Stimulated activated CD4-positive, alpha-beta T cell treated with anti-CD3 and anti-CD28 coated beads, Interleukin-15, amount 100 ng/mL, for 48 hours (primary cell): Measurements from ENCODE around the gene BRD7.
A peak's percentile ranks its signal among the peaks of the same experiment; 100 is the strongest.

Experiments used
- DNase-seq, 2 donors: peaks; one replicate each; pipeline ENCODE4 v3.0.0-alpha.2; 2020; ENCODE audit warnings: low read depth in 2 of 2

Gene BRD7

GRCh38 chr16:50273888-50274325 lies 94.9 kb downstream of the BRD7 start:
- peak in 1 of 2 donors; percentile 44 for DNase-seq

DNA sequence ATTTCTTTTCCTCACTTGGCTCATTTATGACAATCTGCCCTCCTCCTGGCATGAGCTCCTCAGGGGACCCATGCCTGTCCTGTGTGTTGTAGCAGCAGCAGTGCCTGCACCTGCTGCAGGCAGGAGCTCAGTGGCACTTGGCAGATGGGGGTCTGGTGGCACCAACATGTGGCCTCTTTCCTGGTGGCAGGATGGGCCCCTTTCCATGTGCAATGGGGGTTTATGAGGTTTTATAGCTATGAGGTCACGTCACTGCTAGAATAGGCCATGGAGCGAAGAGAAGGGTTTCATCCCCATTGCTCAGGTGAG lies 95.5 kb downstream of the BRD7 start:
- no peak for DNase-seq

- DNase-seq: no peak
Measured at GRCh38 chr16:50272687-50273381, 96.0 kb downstream of the BRD7 start.

GRCh38 chr16:50272111-50272571 lies 96.6 kb downstream of the BRD7 start:
- no peak for DNase-seq

GRCh38 chr16:50271148-50272041 lies 97.4 kb downstream of the BRD7 start:
- no peak for DNase-seq

GRCh38 chr16:50270510-50271147 lies 98.2 kb downstream of the BRD7 start:
- DNase-seq: no peak

DNA sequence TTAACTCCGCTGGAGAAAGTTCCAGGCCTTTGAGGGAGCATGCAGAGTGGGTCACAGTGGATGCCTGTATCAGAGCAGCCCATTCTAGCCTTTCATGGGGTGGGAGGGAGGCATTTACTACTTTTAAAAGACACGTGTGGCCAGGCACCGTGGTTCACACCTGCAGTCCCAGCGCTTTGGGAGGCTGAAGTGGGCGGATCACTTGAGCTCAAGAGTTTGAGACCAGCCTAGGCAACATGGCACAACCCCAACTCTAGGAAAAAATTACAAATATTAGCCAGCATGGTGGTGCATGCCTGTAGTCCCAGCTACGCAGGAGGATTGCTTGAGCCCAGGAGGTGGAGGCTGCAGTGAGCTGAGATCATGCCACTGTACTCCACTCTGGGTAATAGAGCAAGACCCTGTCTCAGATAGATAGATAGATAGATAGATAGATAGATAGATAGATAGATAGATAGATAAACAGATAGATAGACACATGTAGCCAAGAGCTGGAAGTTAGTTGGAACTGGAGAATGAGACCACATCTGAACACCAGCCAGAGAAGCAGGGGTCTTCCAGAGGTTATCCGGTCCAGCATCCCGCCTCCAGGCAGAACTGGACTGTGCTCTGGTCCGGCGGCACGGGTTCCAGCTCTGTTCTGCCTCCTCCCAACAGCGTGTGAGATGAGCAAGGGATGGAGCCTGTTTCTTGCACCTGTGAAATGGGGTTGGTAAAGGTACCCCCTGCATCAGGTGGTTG lies 98.8 kb downstream of the BRD7 start:
- no peak for DNase-seq

GRCh38 chr16:50269061-50269705 lies 99.6 kb downstream of the BRD7 start:
- no peak for DNase-seq

DNA sequence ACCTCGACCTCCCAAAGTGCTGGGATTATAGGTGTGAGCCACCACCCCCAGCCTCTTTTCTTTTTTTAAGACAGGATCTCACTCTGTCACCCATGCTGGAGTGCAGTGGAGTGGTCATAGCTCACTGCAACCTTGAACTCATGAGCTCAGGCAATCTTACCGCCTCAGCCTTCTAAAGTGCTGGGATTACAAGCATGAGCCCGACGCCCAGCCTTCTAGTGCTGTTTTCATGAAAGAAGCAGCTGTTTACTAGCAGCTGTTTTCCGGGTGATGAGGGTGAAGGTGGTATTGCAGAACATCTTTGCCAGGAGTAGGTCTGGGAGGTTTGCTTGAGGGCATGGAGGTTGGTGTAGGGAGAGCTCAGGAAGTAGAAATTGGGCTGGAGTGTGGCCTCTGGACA lies 100.4 kb downstream of the BRD7 start:
- no peak for DNase-seq

DNA sequence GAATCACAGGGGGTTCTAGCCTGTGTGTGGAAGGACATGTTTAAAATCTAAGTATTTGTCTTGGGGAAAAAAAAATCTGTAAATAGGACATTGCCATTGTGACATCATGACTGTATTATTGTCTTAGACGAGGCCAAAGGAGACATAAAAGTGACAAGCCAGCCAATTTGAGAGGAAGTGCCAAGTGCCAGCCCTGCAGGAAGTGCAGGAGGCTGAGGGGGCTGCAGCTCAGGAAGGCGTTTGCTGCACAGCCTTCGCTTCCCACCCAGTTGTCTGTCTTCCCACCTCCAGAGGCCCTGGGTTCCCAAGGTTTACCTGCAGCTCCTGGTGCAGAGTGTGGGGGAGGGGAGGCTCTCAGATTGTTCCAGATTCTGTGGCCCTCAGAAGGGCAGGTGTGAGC lies 101.1 kb downstream of the BRD7 start:
- DNase-seq: no peak

DNA sequence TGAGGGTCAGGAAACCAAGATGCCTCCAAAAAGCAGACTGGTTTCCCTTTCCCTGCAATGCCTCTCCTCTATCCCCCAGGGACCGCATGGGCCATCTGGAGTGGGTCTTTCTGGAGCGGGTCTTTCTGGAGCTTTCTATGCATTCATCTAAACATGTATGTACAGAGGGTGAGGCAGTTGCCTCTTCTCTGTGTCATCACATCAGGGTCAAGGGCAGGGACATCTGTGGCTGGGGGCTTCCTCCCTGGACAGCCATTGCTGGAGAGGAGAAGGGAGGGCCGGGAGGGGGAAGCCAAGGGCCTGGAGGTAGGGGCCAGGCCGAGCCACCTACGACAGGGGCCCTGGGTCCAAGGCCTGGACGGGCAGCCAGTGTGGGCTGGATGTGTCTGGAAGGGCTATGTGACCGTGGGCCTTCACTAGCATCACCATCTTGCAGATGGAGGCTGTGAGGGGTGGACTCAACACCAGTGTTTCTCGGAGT lies 101.6 kb downstream of the BRD7 start:
- no peak for DNase-seq

DNA sequence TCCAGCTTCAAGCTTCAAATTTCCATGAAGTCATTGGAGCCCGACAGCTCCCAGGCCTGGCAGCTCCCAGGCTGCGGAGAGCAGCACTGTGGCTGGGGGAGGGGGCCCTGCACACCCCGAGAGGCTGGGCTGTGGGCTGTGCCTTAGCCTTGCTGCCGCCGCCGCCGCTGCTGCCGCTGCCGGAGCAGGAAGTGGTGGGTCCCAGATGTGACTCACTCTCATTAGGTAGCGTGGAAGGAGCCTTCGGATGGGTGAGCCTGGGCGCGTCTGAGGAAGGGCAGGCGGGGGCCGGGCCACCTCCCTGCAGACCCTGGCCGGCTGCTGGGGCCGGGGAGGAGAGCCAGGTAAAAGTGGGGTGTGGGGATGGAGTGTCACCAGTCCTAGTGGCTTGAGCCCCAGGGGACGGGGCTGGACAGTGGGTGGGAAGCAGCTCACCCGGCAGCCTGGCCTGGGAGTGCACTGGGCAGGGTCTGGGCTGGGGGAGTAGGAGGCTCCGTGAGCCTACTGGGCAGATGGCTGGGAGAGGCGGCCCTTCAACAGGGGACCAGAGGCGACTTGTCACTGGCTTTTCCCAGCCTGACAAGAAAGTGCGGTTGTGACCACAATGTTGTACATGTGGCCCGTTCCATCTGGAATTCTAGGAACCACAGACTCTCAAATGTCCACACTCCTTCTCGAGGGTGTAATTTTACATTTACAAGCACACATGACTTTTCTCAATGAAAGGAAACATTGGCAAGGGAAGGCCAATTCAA lies 102.3 kb downstream of the BRD7 start, which contains the start of gene ADCY7:
ADCY7 (plus strand) TSS at position 215 of the 755 bp plus-strand sequence. CDS start 21,629 bp downstream, outside the sequence.
- DNase-seq: peak; percentile 82
